Kidney (tissue), 14 donors: ENCODE data around the gene LDLRAD4. TPM values are rescaled to one million over a fixed set of nuclear protein-coding genes. Genes with fewer than 3 reads are reported as not detected.
A peak's percentile ranks its signal among the peaks of the same experiment; 100 is the strongest.

Source experiments
- DNase-seq, 5 donors: peaks; one replicate each; pipeline ENCODE4 v3.0.0-alpha.2; 2013 to 2020
- FAIRE-seq: peaks from 2 replicates; lab custom pipeline; 2012; peaks lifted over from hg19 to GRCh38; lab: Jason Lieb, UNC
- H3K27ac ChIP-seq, 2 donors: one replicate each; pipeline ENCODE4 v1.7.0; 2013; ENCODE audit warnings: low read depth in 2 of 2, low read length in 2 of 2, inconsistent platforms in 1 of 2
- H3K27me3 ChIP-seq: one replicate; pipeline ENCODE4 v1.7.1; 2013; ENCODE audit warnings: low read length, inconsistent platforms; ENCODE audit not compliant: control insufficient read depth, insufficient read depth
- H3K36me3 ChIP-seq, 3 donors: one replicate each; pipeline versions ENCODE4 v1.7.0 to v1.7.1; 2013; ENCODE audit warnings: low read length in 3 of 3, control low read depth in 1 of 3, inconsistent platforms in 1 of 3; ENCODE audit not compliant: insufficient read depth in 3 of 3, control insufficient read depth in 2 of 3
- H3K4me1 ChIP-seq, 3 donors: one replicate each; pipeline versions ENCODE4 v1.7.0 to v1.7.1; 2013; ENCODE audit warnings: low read length in 3 of 3, inconsistent platforms in 1 of 3, low read depth in 1 of 3; ENCODE audit not compliant: control insufficient read depth in 2 of 3, insufficient read depth in 2 of 3
- H3K4me3 ChIP-seq, 3 donors: one replicate each; pipeline versions ENCODE4 v1.7.0 to v1.8.1; 2013; ENCODE audit warnings: low read length in 3 of 3, control low read depth in 1 of 3, inconsistent platforms in 1 of 3
- H3K9ac ChIP-seq, 3 donors: one replicate each; pipeline versions ENCODE4 v1.7.0 to v1.7.1; 2013; ENCODE audit warnings: low read length in 3 of 3, control low read depth in 1 of 3, inconsistent platforms in 1 of 3
- H3K9me3 ChIP-seq, 3 donors: one replicate each; pipeline versions ENCODE4 v1.7.0 to v1.7.1; 2013; ENCODE audit warnings: low read length in 3 of 3, control low read depth in 1 of 3, inconsistent platforms in 1 of 3; ENCODE audit not compliant: control insufficient read depth in 2 of 3, insufficient read depth in 1 of 3
- CTCF ChIP-seq: IDR thresholded peaks from 3 replicates; pipeline ENCODE4 v1.5.1; 2012; ENCODE audit warnings: mild to moderate bottlenecking, moderate library complexity, borderline replicate concordance; ENCODE audit not compliant: insufficient read depth; ENCODE audit errors: extremely low read depth
- intact Hi-C: fragments of 100-400 bp; cut with DNase I; formaldehyde crosslinking; loops from one replicate; pipeline ENCODE4 v1.11.1; 2022
- polyA plus RNA-seq: library from polyadenylated mRNA; stranded (reverse); fragments of 350-450 nt; fragmentation: Illumina TruSeq; extraction: RNeasy Lipid Tissue Mini Kit (QIAGEN cat#74804); gene quantifications from one replicate; pipeline ENCODE4 v1.2.3, GENCODE V29; 2014; ENCODE audit warnings: low read depth, low replicate concordance; ENCODE audit not compliant: insufficient read depth
- total RNA-seq: library from RNA; stranded (reverse); fragmentation: NEBNext Ultra II Directional; extraction: Animal tissue kit (Norgen Biotek cat#: 25700); gene quantifications from one replicate; pipeline ENCODE4 v1.2.1, GENCODE V29; 2021
- donor health status: control.
- donor health status: control.
- donor health status: control.
- donor health status: control.
- donor health status: control.
- donor health status: DM: yes; HTN: yes; CAD: no.
- donor health status: Normal renal cell carcinoma (clear cell type).

The LDLRAD4 gene
- total and polyA plus RNA-seq, 2 donors from 2014 or later, result 2.3 to 42.3 TPM

DNA sequence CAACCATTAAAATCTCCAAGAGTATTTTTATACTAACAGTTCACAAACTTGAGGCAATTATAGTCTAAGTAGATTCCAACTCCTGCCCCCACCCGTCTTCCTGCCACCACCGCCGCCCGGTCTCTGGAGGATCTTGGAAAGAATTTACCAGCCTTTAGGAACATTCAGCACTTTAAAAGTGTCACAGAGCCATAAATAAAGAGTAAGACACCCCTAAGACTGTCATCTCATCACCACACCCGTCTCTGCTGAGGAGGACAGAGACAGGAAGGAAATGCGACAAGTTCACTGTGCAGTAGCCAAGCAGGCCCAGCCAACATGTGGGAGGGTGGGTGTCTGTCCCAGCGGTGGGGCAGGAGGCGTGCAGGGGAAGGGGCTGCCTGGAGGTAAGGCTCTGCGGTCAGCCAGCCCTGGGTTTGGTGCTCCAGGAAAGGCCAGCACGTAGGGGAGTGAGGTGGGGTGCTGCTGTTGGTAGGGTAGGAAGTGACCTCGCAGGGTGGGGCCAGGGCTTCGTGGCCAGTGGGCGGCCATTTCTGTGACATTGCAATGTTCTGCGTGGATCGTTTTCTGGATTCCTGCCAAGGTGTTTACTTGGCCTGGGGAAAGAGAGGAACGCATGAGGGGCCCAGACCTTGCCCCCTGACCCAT, 396.2 kb downstream of the LDLRAD4 start:
- H3K4me3 ChIP-seq, result no peak overlapping the region
- intact Hi-C loops, result no loop called here
- peak overlapping the region; percentile 62 to 81 for H3K27ac ChIP-seq
- no peaks in the 10 kb centered on the region for H3K9me3 ChIP-seq
- H3K36me3 ChIP-seq, result no peaks in the 10 kb centered on the region
- H3K9ac ChIP-seq, result no peak overlapping the region
- no peaks in the 10 kb centered on the region for H3K27me3 ChIP-seq
- FAIRE-seq, result no peak
- no peak for TF ChIP-seq CTCF
- peak in 3 of 5 donors; percentile 41 to 73 (median 60) for DNase-seq
- H3K4me1 ChIP-seq, result peaks cover 2 to 13% (median 12%) of the 10 kb centered on the region in 3 donors

DNA sequence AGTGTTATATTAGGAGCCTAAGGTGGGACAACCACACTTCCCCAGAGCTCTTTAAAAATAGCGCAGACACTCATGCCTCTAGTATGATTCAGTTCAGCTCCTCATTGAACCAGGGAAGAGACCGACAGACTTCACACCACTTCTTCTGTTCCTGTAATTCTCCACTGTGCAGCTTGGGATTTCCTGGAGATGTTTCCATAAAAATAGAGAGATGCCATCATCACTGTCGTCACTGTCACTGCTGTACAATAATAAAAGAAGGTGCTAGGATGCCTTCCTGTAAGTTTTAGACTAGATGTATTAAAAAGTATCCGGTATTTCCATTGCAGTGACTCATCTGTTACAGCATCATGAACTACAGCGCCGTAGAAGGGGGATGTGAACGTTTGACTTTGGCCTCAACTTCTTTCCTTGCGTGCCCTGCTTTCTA, 396.9 kb downstream of the LDLRAD4 start:
- DNase-seq (peak in 1 of 5 donors; percentile 25), FAIRE-seq (no peak)
- Histone ChIP-seq H3K27me3 (no peaks in the 10 kb centered on the region), H3K4me3 (no peak overlapping the region), H3K4me1 (peaks cover 2 to 12% (median 11%) of the 10 kb centered on the region in 3 donors), H3K27ac (peak overlapping the region; percentile 62 to 81), H3K9ac (no peak overlapping the region), H3K9me3 (no peaks in the 10 kb centered on the region), H3K36me3 (no peaks in the 10 kb centered on the region)
- TF ChIP-seq CTCF, result no peak
- intact Hi-C loops, result no loop called here

- Histone ChIP-seq H3K4me1 (peaks cover 2 to 8% (median 5%) of the 10 kb centered on the region in 3 donors), H3K36me3 (no peaks in the 10 kb centered on the region), H3K9me3 (no peaks in the 10 kb centered on the region), H3K9ac (no peak overlapping the region), H3K4me3 (no peak overlapping the region), H3K27me3 (no peaks in the 10 kb centered on the region), H3K27ac (no peak overlapping the region)
- intact Hi-C loops, result no loop called here
- no peak for TF ChIP-seq CTCF
- FAIRE-seq (no peak), DNase-seq (no peak)
Observed at GRCh38 chr18:13616041-13616440, 397.5 kb downstream of the LDLRAD4 start.
